H1 (cell line): ENCODE data around the gene TXNL4A. TPM values are rescaled to one million over a fixed set of nuclear protein-coding genes. Genes with fewer than 3 reads are reported as not detected.

Experiments
- CTCF ChIA-PET: fragments of 300-600 bp; sonication (Branson Sonifier 250); formaldehyde crosslinking; loops from one replicate; lab custom pipeline; 2021; ENCODE audit not compliant: partially characterized antibody; lab: Charles Lee
- POLR2A ChIA-PET: fragments of 300-600 bp; sonication (Branson Sonifier 250); formaldehyde crosslinking; loops from one replicate; lab custom pipeline; 2021; ENCODE audit warnings: inconsistent platforms; ENCODE audit not compliant: partially characterized antibody; lab: Charles Lee
- DNase-seq, 2 experiments: peaks; one replicate each; pipeline versions ENCODE4 v3.0.0 to v3.0.0-alpha.2; 2010 to 2022; ENCODE audit warnings: low spot score in 2 of 2, low read depth in 1 of 2, mixed read lengths in 1 of 2
- FAIRE-seq: peaks from 2 replicates; lab custom pipeline; 2011; peaks lifted over from hg19 to GRCh38; lab: Jason Lieb, UNC
- H2AFZ ChIP-seq: 2 replicates; pipeline ENCODE4 v1.8.1; 2012; ENCODE audit warnings: low read length, inconsistent platforms
- H2AK5ac ChIP-seq: 2 replicates; pipeline ENCODE4 v1.6.1; 2013; ENCODE audit warnings: low read depth, low read length
- H2BK120ac ChIP-seq: replicated peaks from 2 replicates; pipeline ENCODE3; 2013; ENCODE audit warnings: low read depth, low read length, inconsistent platforms
- H2BK12ac ChIP-seq: 2 replicates; pipeline ENCODE4 v1.6.1; 2013; ENCODE audit warnings: low read depth, low read length
- H2BK15ac ChIP-seq: 2 replicates; pipeline ENCODE4 v1.6.1; 2013; ENCODE audit warnings: low read length
- H2BK20ac ChIP-seq: 2 replicates; pipeline ENCODE4 v1.6.1; 2013; ENCODE audit warnings: low read length
- H2BK5ac ChIP-seq: 2 replicates; pipeline ENCODE4 v1.6.1; 2013; ENCODE audit warnings: low read depth, low read length
- H3K14ac ChIP-seq: 2 replicates; pipeline ENCODE4 v1.6.1; 2013; ENCODE audit warnings: inconsistent platforms; ENCODE audit not compliant: insufficient read length
- H3K18ac ChIP-seq: 2 replicates; pipeline ENCODE4 v1.6.1; 2013; ENCODE audit warnings: low read length; ENCODE audit errors: extremely low read depth
- H3K23ac ChIP-seq: 2 replicates; pipeline ENCODE4 v1.6.1; 2013; ENCODE audit warnings: inconsistent platforms; ENCODE audit not compliant: insufficient read length
- H3K23me2 ChIP-seq: 2 replicates; pipeline ENCODE4 v1.6.1; 2013; ENCODE audit warnings: low read depth, low read length
- H3K27ac ChIP-seq: 2 replicates; pipeline ENCODE4 v1.6.1; 2011; ENCODE audit warnings: low read depth, low read length, inconsistent platforms
- H3K27me3 ChIP-seq, 4 experiments: replicated peaks in 1 of 4; 1 replicate in 1 of 4; 2 replicates in 3 of 4; pipeline versions ENCODE4 v1.6.1 to v1.8.1; 2011 to 2013; ENCODE audit warnings: low read length in 3 of 4, mild to moderate bottlenecking in 3 of 4, inconsistent platforms in 2 of 4, mixed read lengths in 2 of 4, moderate library complexity in 1 of 4; ENCODE audit not compliant: control insufficient read depth in 3 of 4, insufficient read depth in 3 of 4; ENCODE audit errors: extremely low read depth in 1 of 4
- H3K36me3 ChIP-seq, 4 experiments: 2 replicates each; pipeline versions ENCODE4 v1.6.1 to v1.8.1; 2011 to 2013; ENCODE audit warnings: mild to moderate bottlenecking in 4 of 4, low read length in 3 of 4, moderate library complexity in 2 of 4, control low read depth in 1 of 4, inconsistent platforms in 1 of 4; ENCODE audit not compliant: insufficient read depth in 4 of 4, control insufficient read depth in 2 of 4
- H3K4ac ChIP-seq: replicated peaks from 2 replicates; pipeline ENCODE3; 2013; ENCODE audit warnings: low read length, low read depth, mixed read lengths, inconsistent platforms; ENCODE audit not compliant: insufficient read length
- H3K4me1 ChIP-seq, 4 experiments: replicated peaks in 1 of 4; 1 replicate in 1 of 4; 2 replicates in 3 of 4; pipeline versions ENCODE4 v1.6.1 to v1.8.1; 2011 to 2013; ENCODE audit warnings: low read length in 3 of 4, inconsistent platforms in 2 of 4, mixed read lengths in 1 of 4; ENCODE audit not compliant: insufficient read depth in 4 of 4, control insufficient read depth in 3 of 4
- H3K4me2 ChIP-seq, 2 experiments: 2 replicates each; pipeline versions ENCODE4 v1.6.1 to v1.8.1; 2011 to 2013; ENCODE audit warnings: low read depth in 2 of 2, low read length in 2 of 2, control low read depth in 1 of 2, inconsistent platforms in 1 of 2, mild to moderate bottlenecking in 1 of 2; ENCODE audit not compliant: insufficient read depth in 1 of 2
- H3K4me3 ChIP-seq, 4 experiments: fragments of 200-600, 300-600 bp in 1 of 4; sonication (generic), shearing (Covaris generic), sonication (Bioruptor Twin) in 1 of 4; 2 replicates each; pipeline versions ENCODE4 v1.5.1 to v1.8.1; 2011 to 2016; ENCODE audit warnings: low read length in 4 of 4, low read depth in 3 of 4, control low read depth in 2 of 4, inconsistent platforms in 2 of 4, mild to moderate bottlenecking in 2 of 4, mixed read lengths in 1 of 4, moderate library complexity in 1 of 4; ENCODE audit not compliant: insufficient read depth in 2 of 4; ENCODE audit errors: extremely low read depth in 1 of 4
- H3K56ac ChIP-seq: replicated peaks from 2 replicates; pipeline ENCODE3; 2013; ENCODE audit warnings: low read depth, mild to moderate bottlenecking, mixed read lengths, low read length, inconsistent platforms; ENCODE audit not compliant: insufficient read length
- H3K79me1 ChIP-seq: 2 replicates; pipeline ENCODE4 v1.6.1; 2013; ENCODE audit warnings: low read depth, low read length, control low read depth
- H3K79me2 ChIP-seq, 2 experiments: 2 replicates each; pipeline versions ENCODE4 v1.6.1 to v1.8.1; 2012 to 2013; ENCODE audit warnings: low read length in 2 of 2, mild to moderate bottlenecking in 2 of 2, inconsistent platforms in 1 of 2; ENCODE audit not compliant: insufficient read depth in 2 of 2, control insufficient read depth in 1 of 2
- H3K9ac ChIP-seq, 4 experiments: replicated peaks in 1 of 4; 1 replicate in 1 of 4; 2 replicates in 3 of 4; pipeline versions ENCODE4 v1.6.1 to v1.8.1; 2011 to 2013; ENCODE audit warnings: low read depth in 3 of 4, low read length in 3 of 4, control low read depth in 2 of 4, mild to moderate bottlenecking in 2 of 4, moderate library complexity in 2 of 4, inconsistent platforms in 1 of 4; ENCODE audit errors: extremely low read depth in 1 of 4
- H3K9me3 ChIP-seq, 2 experiments: 2 replicates each; pipeline versions ENCODE4 v1.6.1 to v1.8.1; 2012 to 2013; ENCODE audit warnings: mild to moderate bottlenecking in 2 of 2, moderate library complexity in 2 of 2, control low read depth in 1 of 2, inconsistent platforms in 1 of 2, low read depth in 1 of 2, low read length in 1 of 2, mixed read lengths in 1 of 2; ENCODE audit not compliant: insufficient read depth in 2 of 2
- H4K20me1 ChIP-seq, 2 experiments: replicated peaks in 1 of 2; 2 replicates each; pipeline versions ENCODE3 to v1.8.1; 2011 to 2013; ENCODE audit warnings: inconsistent platforms in 2 of 2, low read length in 2 of 2, mild to moderate bottlenecking in 1 of 2; ENCODE audit not compliant: insufficient read depth in 2 of 2, control insufficient read depth in 1 of 2
- H4K5ac ChIP-seq: 2 replicates; pipeline ENCODE4 v1.6.1; 2013; ENCODE audit warnings: low read length, low read depth, mixed read lengths, inconsistent platforms; ENCODE audit not compliant: insufficient read length
- H4K8ac ChIP-seq: 2 replicates; pipeline ENCODE4 v1.8.0; 2013; ENCODE audit warnings: mild to moderate bottlenecking, moderate library complexity, low read length, inconsistent platforms; ENCODE audit not compliant: insufficient read depth; ENCODE audit errors: extremely low read depth
- H4K91ac ChIP-seq: replicated peaks from 2 replicates; pipeline ENCODE3; 2013; ENCODE audit warnings: low read length, mixed read lengths, inconsistent platforms; ENCODE audit not compliant: insufficient read length
- ASH2L ChIP-seq: fragments of 200-600, 300-600 bp; sonication (generic); IDR thresholded peaks from one replicate; pipeline ENCODE4 v1.7.1; 2017; ENCODE audit warnings: low read length
- BRCA1 ChIP-seq: IDR thresholded peaks from 2 replicates; pipeline ENCODE4 v1.6.1; 2012; ENCODE audit warnings: low read depth, low read length, improper control_type of control experiment
- JUN ChIP-seq: IDR thresholded peaks from 2 replicates; pipeline ENCODE4 v1.6.1; 2011; ENCODE audit warnings: low read depth, mild to moderate bottlenecking, improper control_type of control experiment, low read length
- RBBP5 ChIP-seq: IDR thresholded peaks from 2 replicates; pipeline ENCODE4 v1.7.1; 2012; ENCODE audit warnings: low read depth, mild to moderate bottlenecking, inconsistent platforms, low read length, moderate library complexity, borderline replicate concordance
- RNF2 ChIP-seq: fragments of 200-900, 300-1000 bp; sonication (generic); IDR thresholded peaks from 2 replicates; pipeline ENCODE4 v1.7.1; 2016; ENCODE audit warnings: borderline replicate concordance, low read depth, mild to moderate bottlenecking, antibody characterized with exemption, low read length; ENCODE audit not compliant: poor library complexity, severe bottlenecking; ENCODE audit errors: missing control alignments
- SAP30 ChIP-seq: fragments of 300-600 bp; sonication (generic); IDR thresholded peaks from 2 replicates; pipeline ENCODE4 v1.7.1; 2012; ENCODE audit warnings: low read length, moderate library complexity, mild to moderate bottlenecking, inconsistent platforms; ENCODE audit not compliant: insufficient read depth, insufficient replicate concordance
- SIX5 ChIP-seq: IDR thresholded peaks from 2 replicates; pipeline ENCODE4 v1.6.1; 2011; ENCODE audit warnings: mild to moderate bottlenecking, low read depth, low read length
- SP2 ChIP-seq: IDR thresholded peaks from 2 replicates; pipeline ENCODE4 v1.6.1; 2012; ENCODE audit warnings: mild to moderate bottlenecking, low read length, inconsistent platforms
- SRF ChIP-seq: IDR thresholded peaks from 2 replicates; pipeline ENCODE4 v1.6.1; 2011; ENCODE audit warnings: mild to moderate bottlenecking, low read depth, low read length, moderate library complexity
- ZNF274 ChIP-seq: IDR thresholded peaks from 2 replicates; pipeline ENCODE4 v1.7.0; 2012; ENCODE audit warnings: low read length, borderline replicate concordance; ENCODE audit errors: extremely low read depth
- WGBS, 2 experiments: shearing (Covaris generic) in 1 of 2; methylation state at CpG; one replicate each; pipeline versions ENCODE4 v1.1.6 to v1.1.7; 2013 to 2015; ENCODE audit warnings: low lambda C conversion rate in 2 of 2, mixed read lengths in 2 of 2, inconsistent platforms in 1 of 2, low coverage in 1 of 2, missing lambda C conversion rate in 1 of 2; ENCODE audit not compliant: insufficient replicate concordance in 2 of 2, insufficient coverage in 1 of 2, insufficient read length in 1 of 2; ENCODE audit errors: extremely low coverage in 1 of 2, missing lambda C conversion rate in 1 of 2; 5-methylcytosine and 5-hydroxymethylcytosine counted together
- polyA plus RNA-seq, 7 experiments: library from polyadenylated mRNA; depleted of rRNA in 3 of 7; stranded (reverse) in 5 of 7; unstranded in 2 of 7; fragments of >200 nt in 5 of 7; fragments of 200-250 nt in 2 of 7; gene quantifications; 1 replicate in 5 of 7; 2 replicates in 1 of 7; 4 replicates in 1 of 7; pipeline versions ENCODE4 v1.2.1 to v1.2.3, GENCODE V29; 2011 to 2013; ENCODE audit warnings: missing spikeins in 2 of 7, mixed read lengths in 2 of 7
- total RNA-seq: library from RNA; stranded (reverse); fragmentation: NEBNext Ultra II Directional; extraction: Animal tissue kit (Norgen Biotek cat#: 25700); gene quantifications from 2 replicates; pipeline ENCODE4 v1.2.1, GENCODE V29; 2021

The TXNL4A gene
- total and polyA plus RNA-seq, 2 of the 8 experiments (the other 6 are each of a cell fraction or from before 2014, with no cell fraction given), result 169 to 181 TPM

DNA sequence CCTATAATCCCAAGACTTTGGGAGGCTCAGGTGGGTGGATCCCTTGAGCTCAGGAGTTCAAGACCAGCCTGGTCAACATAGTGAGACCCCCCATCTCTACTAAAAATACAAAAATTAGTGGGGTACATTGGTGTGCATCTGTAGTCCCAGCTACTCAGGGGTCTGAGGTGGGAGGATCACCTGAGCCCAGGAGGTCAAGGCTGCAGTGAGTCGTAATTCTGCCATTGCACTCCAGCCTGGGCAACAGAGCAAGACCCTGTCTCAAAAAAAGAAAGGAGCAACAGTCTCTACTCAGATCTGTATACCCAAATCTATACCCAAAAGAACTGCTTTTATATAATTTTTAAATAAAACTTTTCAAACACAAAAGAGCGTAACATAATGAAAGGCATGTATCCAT is 29.4 kb downstream of the TXNL4A start:
- H3K4me3 ChIP-seq, result no peak overlapping the region
- no peak overlapping the region for H4K91ac ChIP-seq
- H3K27me3 ChIP-seq, result peaks cover 7 to 54% (median 51%) of the 10 kb centered on the region in 4 experiments
- no peak overlapping the region for H3K14ac ChIP-seq
- ChIA-PET CTCF (interaction anchor here (1.1 to 1.3 kb wide), 2 partner anchors 16 to 24 kb away, joined by 3 read pairs; no protein-coding TSS in a partner anchor), POLR2A (interaction anchor here (1.2 to 1.6 kb wide), 2 partner anchors 8 to 150 kb away, joined by 3 to 8 read pairs; partner anchors contain the start of gene SLC66A2)
- H3K18ac ChIP-seq, result no peak overlapping the region
- H3K23me2 ChIP-seq, result no peaks in the 10 kb centered on the region
- no peak overlapping the region; a peak in 1 of 4 replicates for H3K4me2 ChIP-seq
- no peaks in the 10 kb centered on the region for H3K9me3 ChIP-seq
- FAIRE-seq (no peak), DNase-seq (no peak)
- peaks cover 2 to 8% of the 10 kb centered on the region in 2 experiments for H4K20me1 ChIP-seq
- H2AK5ac ChIP-seq, result no peak overlapping the region
- H3K36me3 ChIP-seq, result no peaks in the 10 kb centered on the region
- peaks cover 2 to 23% (median 15%) of the 10 kb centered on the region in 4 experiments; a peak in 6 of 7 replicates for H3K4me1 ChIP-seq
- no peak overlapping the region for H2BK20ac ChIP-seq
- H2BK120ac ChIP-seq, result no peak overlapping the region
- H3K9ac ChIP-seq, result no peak overlapping the region
- no peak overlapping the region for H4K8ac ChIP-seq
- TF ChIP-seq ZNF274 (no peak), JUN (no peak), ASH2L (no peak), SIX5 (no peak), RBBP5 (no peak), BRCA1 (no peak), RNF2 (no peak), SP2 (no peak), SAP30 (no peak), SRF (no peak)
- H4K5ac ChIP-seq, result no peak overlapping the region
- H3K4ac ChIP-seq, result no peak overlapping the region
- H2AFZ ChIP-seq, result no peak overlapping the region
- H2BK12ac ChIP-seq, result no peak overlapping the region
- no peak overlapping the region for H2BK15ac ChIP-seq
- H3K56ac ChIP-seq, result no peak overlapping the region
- H2BK5ac ChIP-seq, result no peak overlapping the region
- no peak overlapping the region for H3K23ac ChIP-seq
- 95% methylated on average over 2 of the region's 2 CpGs; no CpG with 5 or more reads in 1 of the 2 experiments for WGBS, 2 experiments
- H3K79me2 ChIP-seq, result no peaks in the 10 kb centered on the region
- no peak overlapping the region for H3K27ac ChIP-seq
- no peaks in the 10 kb centered on the region for H3K79me1 ChIP-seq
